Keratinocyte (primary cell): Measurements from ENCODE around the gene MAD1L1.

Experiments used
- EZH2 ChIP-seq: IDR thresholded peaks from one replicate; pipeline ENCODE4 v1.6.1; 2012; ENCODE audit warnings: inconsistent platforms, mild to moderate bottlenecking, low read length, moderate library complexity
- TF ChIP-seq, protein P1 (sequence below), 3 experiments: IDR thresholded peaks in 1 of 3; conservative IDR thresholded peaks in 1 of 3; optimal IDR thresholded peaks in 1 of 3; 2 replicates in 2 of 3; 3 replicates in 1 of 3; pipeline versions ENCODE3 to v1.5.1; 2011; ENCODE audit warnings: low read length in 3 of 3, mild to moderate bottlenecking in 3 of 3, moderate library complexity in 2 of 3, control low read depth in 1 of 3, inconsistent platforms in 1 of 3; ENCODE audit not compliant: insufficient read depth in 2 of 3; ENCODE audit errors: extremely low read depth in 1 of 3

DNA sequence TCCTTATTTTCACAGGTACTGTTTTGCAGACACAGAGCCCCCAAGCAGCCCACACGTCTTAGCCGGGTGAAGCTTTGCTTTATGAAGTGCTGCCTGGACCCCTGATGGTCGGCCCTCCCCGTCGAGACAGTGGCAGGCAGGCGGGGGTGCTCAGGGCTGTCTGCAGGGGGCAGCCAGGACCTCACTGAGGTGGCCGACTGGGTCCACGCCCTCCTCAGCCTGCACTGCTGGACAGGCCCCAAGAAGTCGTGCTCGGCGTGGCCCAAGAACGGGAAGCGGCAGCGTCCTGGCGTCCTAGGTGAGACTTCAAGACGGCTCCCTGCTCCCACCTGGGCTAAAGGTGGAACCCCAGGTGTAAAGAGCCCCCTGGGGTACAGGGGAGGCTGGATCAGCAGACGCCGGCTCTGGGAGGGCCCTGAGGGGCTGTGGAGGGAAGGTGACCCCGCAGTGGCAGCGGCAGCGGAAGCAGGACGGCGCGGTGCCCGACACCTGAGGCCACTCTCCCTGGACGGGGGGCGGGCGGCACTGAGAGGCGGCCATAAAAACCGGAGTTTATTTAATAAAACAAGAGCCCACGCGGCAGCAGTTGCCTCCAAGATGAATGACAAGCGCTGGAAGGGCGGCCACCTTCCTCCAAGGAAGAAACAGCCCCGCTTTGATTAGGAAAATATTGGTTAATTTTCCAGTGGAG is 383.2 kb downstream of the MAD1L1 start:
- TF ChIP-seq, protein P1, sequence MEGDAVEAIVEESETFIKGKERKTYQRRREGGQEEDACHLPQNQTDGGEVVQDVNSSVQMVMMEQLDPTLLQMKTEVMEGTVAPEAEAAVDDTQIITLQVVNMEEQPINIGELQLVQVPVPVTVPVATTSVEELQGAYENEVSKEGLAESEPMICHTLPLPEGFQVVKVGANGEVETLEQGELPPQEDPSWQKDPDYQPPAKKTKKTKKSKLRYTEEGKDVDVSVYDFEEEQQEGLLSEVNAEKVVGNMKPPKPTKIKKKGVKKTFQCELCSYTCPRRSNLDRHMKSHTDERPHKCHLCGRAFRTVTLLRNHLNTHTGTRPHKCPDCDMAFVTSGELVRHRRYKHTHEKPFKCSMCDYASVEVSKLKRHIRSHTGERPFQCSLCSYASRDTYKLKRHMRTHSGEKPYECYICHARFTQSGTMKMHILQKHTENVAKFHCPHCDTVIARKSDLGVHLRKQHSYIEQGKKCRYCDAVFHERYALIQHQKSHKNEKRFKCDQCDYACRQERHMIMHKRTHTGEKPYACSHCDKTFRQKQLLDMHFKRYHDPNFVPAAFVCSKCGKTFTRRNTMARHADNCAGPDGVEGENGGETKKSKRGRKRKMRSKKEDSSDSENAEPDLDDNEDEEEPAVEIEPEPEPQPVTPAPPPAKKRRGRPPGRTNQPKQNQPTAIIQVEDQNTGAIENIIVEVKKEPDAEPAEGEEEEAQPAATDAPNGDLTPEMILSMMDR (optimal IDR thresholded peaks at IDR 0.05 in 1 of 3, IDR thresholded peaks at IDR 0.05 in 1 of 3, conservative IDR thresholded peaks at IDR 0.05 in 1 of 3; ENCODE audit: extremely low read depth in 1 of 3, insufficient read depth in 2 of 3, low read length in 3 of 3): no peak
- TF ChIP-seq EZH2: no peak
